ENCODE results near the gene ITGAL.
"Not testable (repeated sequence)": the region's sequence is repeated elsewhere in the genome, so short reads cannot be mapped to it uniquely, and the experiment has no call there.

The ITGAL gene

DNA sequence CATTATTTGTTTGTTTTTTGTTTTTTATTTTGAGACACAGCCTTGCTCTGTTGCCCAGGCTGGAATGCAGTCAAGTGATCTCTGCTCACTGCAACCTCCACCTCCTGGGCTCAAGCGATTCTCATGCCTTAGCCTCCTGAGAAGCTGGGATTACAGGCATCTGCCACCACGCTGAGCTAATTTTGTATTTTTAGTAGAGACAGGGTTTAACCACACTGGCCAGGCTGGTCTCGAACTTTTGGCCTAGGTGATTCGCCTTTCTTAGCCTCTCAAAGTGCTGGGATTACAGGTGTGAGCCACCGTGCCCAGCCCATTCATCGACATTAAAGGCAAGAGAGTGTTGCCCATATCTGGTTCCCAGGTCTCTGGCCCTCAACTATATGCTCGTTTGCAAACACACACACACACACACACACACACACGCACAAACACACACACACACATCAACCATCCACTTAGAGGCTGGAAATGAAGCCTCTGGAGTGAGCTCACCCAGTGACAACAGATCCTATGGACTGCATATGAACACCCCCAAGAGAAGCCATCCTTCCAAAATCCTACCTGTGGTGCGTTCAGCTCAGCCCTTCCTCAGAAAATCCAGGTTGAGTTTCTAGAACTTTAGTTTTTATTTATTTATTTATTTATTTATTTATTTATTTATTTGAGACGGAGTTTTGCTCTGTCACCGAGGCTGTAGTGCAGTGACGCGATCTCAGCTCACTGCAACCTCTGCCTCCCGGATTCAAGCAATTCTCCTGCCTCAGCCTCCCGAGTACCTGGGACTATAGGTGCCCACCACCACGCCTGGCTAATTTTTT, 14.6 kb upstream of the ITGAL start:
- no peak for DNase-seq

DNA sequence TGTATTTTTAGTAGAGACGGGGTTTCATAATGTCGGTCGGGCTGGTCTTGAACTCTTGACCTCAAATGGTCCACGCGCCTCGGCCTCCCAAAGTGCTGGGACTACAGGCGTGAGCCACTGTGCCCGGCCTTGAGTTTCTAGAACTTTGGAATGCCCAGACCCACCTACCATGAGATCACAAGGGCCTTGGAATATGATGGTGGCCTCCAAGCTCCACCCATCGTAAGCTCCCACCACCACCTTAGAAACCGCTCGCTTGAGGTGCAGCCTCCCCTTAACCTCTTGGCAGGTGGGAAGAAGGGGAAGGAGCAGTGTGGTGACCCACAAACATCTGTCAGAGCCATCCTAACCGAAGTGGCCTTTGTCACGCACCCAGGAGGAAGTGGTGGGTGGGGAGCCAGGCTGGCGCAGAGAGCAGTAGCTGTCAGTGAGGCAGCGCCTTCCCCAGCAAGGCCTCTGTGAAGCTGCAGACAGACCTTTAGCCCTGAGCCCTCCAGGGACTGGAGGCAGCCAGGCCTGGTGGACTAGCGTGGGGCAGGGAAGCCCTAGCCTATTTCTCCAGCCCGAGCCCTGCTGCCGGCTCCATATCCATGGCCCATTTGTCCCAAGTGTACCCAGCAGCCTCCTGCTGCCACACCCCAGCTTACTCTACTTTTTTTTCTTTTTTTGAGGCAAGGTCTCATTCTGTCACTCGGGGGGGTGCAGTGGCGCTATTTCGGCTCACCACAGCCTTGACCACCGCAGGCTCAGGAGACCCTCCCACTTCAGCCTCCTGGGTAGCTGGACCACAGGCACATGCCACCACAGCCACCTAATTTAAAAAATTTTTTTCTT, 13.8 kb upstream of the ITGAL start:
- DNase-seq, result peak; percentile 83

DNA sequence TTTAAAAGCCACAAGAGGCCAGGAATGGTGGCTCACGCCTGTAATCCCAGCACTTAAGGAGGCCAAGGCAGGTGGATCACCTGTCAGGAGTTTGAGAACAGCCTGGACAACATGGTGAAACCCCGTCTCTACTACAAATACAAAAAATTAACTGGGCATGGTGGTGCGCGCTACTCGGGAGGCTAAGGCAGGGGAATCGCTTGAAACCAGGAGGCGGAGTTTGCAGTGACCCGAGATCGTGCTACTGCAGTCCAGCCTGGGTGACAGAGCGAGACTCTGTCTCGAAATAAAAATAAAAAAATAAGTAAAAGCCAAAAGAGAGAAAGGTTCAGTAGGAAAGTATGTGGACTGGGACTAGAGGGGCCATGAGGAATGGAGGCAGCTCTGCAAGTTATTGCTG, 13.1 kb upstream of the ITGAL start:
- DNase-seq, result no peak

DNA sequence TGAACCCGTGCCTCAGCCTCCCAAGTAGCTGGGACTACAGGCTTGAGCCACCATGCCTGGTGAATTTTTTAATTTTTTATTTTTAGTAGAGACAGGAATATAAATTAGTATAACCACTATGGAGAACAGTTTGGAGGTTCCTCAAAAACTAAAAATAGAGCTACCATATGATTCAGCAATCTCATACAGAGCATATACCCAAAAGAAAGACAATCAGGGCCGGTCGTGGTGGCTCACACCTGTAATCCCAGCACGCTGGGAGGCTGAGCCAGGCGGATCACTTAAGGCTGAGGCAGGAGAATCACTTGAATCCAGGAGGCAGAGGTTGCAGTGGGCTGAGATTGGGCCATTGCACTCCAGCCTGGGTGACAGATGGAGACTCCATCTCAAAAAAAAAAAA, 11.1 kb upstream of the ITGAL start:
- not testable (repeated sequence) for DNase-seq

DNA sequence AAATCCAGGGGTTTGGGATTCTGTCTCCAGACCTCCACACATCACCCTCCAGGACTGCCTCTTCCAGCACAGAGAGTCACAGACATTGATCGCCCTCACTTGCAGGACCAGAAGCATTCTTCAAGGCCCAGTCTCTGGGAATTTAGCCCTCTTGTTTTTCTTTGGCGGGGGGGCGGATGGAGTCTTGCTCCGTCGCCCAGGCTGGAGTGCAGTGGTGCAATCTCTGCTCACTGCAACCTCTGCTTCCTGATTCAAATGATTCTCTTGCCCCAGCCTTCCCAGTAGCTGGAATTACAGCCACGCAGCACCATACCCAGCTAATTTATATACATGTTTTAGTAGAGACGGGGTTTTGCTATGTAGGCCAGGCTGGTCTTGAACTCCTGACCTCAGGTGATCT, 8.5 kb upstream of the ITGAL start:
- DNase-seq, result no peak

DNA sequence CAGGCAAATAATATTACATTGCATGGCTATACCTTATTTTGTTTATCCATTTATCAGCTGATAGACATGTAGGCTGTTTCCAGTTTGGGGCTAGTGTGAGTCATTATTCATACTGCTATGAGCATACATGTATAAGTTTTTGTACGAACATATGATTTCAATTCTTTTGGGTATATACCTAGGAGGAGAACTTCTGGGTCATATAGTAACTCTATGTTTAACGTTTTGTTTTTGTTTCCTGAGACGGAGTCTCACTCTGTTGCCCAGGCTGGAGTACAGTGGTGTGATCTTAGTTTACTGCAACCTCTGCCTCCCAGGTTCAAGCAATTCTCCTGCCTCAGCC, 2.4 kb upstream of the ITGAL start:
- DNase-seq, result no peak

DNA sequence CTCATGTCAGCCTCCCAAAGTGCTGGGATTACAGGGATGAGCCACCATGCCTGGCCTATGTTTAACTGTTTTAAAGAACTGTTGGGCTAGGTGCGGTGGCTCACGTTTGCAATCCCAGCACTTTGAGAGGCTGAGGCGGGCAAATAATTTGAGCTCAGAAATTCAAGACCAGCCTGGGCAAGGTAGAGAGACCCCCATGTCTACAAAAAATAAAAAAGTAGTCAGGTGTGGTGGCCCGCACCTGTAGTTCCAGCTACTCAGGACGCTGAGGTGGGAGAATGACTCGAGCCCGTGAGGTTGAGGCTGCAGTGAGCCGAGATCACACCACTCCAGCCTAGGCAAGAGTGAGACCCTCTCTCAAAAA, 1.9 kb upstream of the ITGAL start:
- no peak for DNase-seq

DNA sequence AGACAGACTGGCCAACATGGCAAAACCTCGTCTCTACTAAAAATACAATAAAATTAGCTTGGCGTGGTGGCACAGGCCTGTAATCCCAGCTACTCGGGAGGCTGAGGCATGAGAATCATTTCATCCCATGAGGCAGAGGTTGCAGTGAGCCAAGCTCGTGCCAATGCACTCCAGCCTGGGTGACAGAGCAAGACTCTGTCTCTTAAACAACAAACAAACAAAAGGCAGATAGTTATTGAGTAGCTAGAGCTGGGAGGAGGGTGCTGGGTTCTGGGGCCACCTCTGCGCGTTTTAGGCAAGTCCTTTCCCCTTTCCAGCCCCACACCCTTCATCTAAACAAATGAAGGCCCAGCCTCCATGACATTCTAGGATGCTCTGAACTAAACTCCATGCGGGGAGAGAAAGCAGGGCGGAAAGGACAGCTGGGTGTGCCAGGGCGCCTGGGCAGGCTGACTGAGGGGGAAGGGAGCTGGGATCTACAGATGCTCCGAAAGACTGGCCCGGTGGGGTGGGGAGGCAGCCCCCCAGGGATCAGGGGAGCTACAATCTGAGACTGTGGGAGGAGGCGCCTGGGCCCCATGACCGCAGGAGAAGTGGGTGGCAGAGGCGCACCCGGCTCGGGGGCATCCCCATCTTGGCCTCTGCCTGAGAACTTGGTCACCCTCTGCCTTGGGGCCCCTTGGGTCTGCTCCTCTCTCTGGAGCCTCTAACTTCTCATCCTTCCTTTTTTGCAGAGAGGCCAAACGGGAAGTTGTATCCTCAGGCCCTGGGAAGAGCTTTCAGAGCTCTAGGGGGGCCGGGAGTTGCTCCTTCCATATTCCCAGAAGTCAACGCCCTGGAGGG, 910 bp downstream of the ITGAL start:
- peak; percentile 74 for DNase-seq

DNA sequence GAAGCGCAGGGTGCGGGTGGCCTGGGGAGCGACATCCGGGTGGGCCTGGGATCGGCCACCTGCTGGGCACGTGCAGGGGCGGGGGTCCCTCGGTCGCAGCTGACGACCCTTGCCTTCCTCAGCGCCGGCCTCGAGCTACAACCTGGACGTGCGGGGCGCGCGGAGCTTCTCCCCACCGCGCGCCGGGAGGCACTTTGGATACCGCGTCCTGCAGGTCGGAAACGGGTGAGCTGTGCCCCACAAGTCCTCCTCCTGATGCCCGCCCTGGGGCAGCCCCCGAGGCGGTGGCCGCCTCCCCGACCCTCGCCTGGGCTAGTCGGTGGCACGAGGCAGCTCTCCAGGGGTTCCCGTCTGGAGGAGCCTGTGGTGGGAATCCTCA, 1.5 kb downstream of the ITGAL start:
- DNase-seq, result no peak

DNA sequence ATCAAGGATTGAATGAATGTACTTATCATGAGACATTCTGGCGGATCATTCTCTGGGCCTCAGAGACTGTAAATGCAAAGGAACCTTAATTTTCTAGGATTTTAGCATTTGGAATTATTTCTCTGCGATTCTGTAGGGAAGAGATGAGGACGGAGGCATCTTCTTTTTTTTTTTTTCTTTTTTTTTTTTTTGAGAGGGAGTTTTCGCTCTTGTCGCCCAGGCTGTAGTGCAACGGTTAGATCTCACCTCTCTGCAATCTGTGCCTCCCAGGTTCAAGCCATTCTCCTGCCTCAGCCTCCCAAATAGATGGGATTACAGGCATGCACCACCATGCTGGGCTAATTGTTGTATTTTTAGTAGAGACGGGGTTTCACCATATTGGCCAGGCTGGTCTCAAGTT, 2.1 kb downstream of the ITGAL start:
- no peak for DNase-seq

DNA sequence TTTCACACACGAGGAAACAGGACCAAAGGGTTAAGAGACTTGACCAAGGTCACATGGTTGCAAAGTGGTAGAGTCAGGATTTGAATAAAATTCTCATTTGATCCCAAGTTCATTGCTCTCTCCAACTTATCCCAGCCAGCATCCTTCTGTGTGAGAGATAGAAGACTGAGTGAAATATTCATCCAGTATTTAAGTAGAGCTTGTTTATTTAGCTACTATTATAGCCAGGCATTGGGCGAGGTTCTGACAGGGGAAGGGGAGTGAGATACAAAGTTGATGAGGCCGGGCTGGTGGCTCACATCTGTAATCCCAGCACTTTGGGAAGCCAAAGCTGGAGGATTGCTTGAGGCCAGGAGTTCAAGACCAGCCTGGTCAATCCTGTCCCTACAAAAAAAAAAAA, 4.4 kb downstream of the ITGAL start:
- DNase-seq, result no peak

DNA sequence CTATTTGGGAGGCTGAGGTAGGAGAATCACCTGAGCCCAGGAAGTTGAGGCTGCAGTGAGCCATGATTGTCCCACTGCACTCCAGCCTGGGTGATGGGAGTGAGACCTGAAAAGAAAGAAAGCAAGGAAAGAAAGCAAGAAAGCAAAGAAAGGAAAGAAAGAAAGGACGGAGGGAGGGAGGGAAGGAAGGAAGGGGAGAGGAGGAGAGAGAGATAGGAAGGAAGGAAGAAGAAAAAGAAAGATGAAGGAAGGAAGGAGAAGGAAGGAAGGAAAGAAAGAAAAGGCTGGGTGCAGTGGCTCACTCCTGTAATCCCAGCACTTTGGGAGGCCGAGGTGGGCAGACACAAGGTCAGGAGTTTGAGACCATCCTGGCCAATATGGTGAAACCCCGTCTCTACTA, 5.2 kb downstream of the ITGAL start:
- not testable (repeated sequence) for DNase-seq

DNA sequence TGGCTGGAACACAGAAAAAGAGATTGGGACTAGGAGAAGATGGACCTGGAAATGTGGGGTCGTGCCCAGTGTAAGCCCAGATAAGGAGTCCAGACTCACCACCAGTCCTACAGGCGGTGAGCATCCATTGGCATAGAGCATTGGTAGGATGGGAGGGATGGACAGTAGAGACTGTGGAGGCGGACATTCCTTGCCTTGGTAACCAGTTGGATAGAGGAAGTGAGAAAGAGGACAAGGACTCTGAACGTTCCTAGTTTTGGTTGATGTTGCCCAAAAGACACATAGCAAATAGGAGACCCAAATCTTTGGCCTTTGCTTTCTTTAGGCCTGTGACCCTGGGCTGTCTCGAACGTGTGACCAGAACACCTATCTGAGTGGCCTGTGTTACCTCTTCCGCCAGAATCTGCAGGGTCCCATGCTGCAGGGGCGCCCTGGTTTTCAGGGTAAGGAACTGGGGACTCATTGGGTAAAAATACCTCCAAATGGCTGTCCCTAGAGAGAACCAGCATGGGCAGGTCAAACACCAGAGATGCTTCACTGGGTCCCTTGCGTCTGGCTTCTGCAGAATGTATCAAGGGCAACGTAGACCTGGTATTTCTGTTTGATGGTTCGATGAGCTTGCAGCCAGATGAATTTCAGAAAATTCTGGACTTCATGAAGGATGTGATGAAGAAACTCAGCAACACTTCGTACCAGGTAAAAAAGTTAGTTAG, 6.4 kb downstream of the ITGAL start:
- DNase-seq, result no peak

DNA sequence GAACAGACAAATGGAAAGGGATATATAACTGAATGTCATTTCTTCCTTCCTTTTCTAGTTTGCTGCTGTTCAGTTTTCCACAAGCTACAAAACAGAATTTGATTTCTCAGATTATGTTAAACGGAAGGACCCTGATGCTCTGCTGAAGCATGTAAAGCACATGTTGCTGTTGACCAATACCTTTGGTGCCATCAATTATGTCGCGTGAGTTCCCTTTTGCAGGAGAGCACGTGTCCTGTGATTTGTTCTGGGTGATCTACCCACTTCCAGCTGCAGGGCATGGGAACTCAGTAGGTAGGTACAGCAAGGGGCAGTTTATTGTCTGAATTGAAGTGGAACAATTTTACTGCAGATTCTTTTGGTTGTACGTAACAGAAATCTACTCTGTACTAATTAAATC, 8.8 kb downstream of the ITGAL start:
- DNase-seq, result no peak

DNA sequence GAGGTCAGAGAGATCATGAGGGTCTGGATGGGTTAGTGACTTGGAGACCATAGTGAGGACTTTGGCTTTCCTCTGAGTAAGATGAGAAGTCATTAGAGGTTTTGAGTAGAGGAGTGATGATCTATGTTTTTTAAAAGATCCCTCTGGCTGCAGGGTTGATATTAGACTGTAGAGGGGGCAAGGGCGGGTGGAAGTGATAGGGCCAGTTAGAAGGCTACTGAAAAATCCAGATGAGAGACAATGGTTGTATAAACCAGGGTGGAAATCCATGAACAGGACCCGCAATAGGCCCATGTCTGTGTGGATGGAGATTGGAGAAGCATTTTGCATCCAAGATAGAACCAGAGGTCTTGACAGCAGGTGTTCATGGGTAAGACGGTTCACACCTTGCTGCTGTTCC, 9.8 kb downstream of the ITGAL start:
- DNase-seq, result no peak

DNA sequence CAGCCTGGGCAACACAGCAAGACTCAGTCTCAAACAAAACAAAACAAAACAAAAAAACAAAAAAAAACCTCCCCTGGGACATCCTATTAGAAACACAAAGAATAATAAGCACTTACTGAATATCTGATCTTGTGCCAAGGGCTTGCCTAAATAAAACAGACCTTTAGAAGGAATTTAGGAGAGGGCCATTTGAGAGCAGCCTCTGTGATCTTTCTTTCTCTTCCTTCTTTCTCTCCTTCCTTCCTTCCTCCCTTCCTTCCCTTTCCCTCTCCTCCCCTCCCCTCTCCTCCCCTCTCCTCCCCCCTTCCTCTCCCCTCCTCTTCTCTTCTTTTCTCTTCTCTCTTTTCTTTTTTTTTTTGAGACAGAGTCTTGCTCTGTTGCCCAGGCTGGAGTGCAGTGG, 12.3 kb downstream of the ITGAL start:
- DNase-seq, result no peak

DNA sequence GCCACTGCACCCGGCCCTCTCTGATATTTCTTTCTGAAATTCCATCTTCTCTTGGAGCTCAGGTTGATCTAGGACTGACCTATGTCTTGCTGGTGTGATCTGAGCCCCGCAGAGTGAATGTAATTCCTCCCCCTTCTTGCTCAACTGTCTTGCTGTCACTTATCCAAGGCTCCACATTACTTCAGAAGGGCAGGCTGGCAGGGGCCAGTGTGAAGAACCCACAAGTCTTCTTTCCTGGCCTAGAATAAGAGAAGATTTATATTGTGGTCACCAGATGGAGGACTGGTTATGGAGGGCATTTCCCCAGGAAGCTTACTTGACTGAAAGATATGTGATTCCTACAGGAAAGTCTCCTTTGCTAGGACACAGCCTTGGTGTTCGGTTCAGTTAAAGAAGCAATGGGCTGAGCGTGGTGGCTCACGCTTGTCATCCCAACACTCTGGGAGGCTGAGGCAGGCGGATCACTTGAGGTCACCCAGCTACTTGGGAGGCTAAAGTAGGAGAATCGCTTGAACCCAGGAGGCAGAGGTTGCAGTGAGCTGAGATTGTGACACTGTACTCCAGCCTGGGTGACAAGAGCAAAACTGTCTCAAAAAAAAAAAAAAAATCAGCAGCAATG, 13.4 kb downstream of the ITGAL start:
- DNase-seq, result no peak

DNA sequence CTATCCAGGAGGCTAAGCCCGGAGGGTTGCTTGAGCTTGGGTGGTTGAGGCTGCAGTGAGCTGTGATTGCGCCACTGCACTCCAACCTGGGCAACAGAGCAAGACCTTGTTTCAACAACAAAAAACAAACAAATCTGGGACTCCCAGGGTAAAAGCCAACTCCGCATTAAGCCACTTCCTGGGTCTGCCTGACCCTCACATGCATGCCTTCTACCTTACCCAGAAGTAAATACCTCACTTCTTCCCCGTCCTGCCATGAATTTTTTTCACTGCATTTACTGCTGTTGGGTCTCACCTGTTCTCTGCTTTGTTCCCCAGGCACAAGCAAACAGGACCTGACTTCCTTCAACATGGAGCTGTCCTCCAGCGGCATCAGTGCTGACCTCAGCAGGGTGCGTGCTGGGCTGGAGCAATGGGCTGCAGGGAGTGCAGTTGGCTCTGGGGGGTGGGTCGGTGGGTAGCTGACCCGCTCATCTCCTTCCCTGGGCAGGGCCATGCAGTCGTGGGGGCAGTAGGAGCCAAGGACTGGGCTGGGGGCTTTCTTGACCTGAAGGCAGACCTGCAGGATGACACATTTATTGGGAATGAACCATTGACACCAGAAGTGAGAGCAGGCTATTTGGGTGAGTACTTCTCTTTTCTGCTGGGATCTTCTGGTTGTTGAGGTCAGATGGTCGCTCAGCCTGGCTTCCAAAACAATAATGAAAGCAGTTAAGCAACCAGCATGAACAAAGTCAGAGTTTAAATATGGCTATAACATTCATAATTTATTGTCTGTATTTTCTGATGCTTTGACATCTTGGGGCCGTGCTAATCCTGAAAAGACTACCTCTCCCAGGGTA, 16.4 kb downstream of the ITGAL start:
- no peak for DNase-seq

DNA sequence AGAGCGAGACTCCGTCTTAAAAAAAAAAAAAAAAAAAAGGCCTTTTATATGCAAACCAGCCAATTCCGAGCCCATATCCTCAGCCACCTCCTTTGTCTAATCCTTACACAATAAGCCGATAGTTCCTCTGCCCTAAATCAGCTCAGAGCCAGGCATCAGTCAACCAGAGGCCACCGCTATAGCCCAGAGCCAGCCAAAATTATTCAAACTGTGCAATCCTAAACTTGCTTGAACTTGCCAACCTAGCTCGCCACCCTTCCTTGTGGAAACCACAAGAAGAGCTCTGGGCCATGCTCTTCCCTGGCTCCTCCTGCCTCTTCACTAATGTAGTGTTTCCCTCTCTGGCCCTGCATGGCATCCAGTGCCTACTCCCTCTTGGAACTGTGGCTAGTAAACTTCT, 17.7 kb downstream of the ITGAL start:
- DNase-seq, result no peak

DNA sequence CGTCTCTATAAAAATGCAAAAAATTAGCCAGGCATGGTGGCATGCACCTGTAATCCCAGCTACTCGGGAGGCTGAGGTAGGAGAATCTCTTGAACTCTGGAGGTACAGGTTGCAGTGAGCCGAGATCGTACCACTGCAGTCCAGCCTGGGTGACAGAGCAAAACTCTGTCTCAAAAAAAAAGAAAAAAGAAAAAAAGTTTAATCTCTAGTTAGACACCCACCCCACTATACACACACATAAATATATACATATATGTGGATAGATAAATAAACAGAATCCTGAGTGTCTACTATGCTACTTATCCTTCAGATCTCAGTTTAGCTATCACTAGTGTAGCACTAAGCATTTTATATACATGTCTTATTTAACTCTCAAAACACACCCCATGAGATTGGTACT, 18.7 kb downstream of the ITGAL start:
- DNase-seq, result no peak

DNA sequence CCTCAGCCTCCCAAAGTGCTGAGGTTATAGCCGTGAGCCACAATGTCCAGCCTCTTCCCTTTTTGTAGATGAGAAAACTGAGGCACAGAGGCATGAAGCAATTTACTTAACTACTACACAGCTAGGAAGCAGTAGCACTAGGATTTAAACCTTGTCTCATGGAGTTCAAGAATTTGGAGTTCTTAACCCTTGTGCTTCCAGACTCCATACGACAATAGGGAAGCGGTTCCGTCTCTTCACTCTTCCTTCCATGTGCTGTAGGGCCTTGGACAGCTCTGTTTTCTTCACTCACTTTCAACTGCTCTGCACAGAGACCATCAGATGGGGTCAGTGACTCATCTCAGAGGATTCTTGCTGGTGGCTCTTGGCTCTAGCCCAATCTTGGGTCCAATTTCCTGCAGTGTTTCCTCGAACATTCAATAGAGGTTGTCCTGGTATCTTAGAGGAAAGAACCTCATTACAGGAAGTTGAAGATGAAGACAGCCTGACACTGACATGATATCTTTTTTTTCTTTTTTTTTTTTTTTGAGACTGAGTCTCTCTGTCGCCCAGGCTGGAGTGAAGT, 19.3 kb downstream of the ITGAL start:
- no peak for DNase-seq

All from stimulated activated CD4-positive, alpha-beta T cell treated with anti-CD3 and anti-CD28 coated beads, Interleukin-4, amount 100 ng/mL, for 1 hour (primary cell).